ENCODE results near the gene DPP10. TPM values are rescaled to one million over a fixed set of nuclear protein-coding genes. Genes with fewer than 3 reads are reported as not detected.

DPP10 gene
- total RNA-seq, 1 experiment from 2014 or later, result not detected

DNA sequence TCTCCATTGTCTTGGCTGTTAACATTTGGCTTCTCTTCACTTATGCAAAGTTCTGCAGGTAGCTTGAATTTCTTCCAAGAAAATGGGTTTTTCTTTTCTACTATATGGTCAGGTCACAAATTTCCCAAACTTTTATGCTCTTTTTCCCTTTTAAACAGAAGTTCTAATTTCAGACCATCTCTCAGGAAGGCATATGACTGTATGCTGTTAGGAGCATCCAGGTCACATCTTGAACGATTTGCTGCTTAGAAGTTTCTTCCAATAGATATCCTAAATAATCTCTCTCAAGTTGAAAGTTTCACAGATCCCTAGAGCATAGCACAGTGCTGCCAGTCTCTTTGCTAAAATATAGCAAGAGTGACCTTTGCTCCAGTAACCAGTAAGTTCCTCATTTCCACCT, 932.5 kb downstream of the DPP10 start:
- ATAC-seq (no peak), DNase-seq (ENCODE audit: low read depth, low spot score) (no peak)
- POLR2A ChIA-PET, result no interaction called here
- Histone ChIP-seq H3K4me3 (ENCODE audit: low read depth in 2 of 2, low read length in 2 of 2) (no peak overlapping the region), H3K36me3 (ENCODE audit: control insufficient read depth, insufficient read depth, low read length) (no peaks in the 10 kb centered on the region), H3K4me1 (ENCODE audit: control insufficient read depth, insufficient read depth, low read length) (no peaks in the 10 kb centered on the region), H3K27ac (ENCODE audit: low read length) (no peak overlapping the region), H3K9me3 (ENCODE audit: control insufficient read depth, insufficient read depth, low read depth, low read length) (no peaks in the 10 kb centered on the region; the same call in 1 of the 2 replicates), H3K27me3 (ENCODE audit: control insufficient read depth, insufficient read depth, low read length) (no peaks in the 10 kb centered on the region)
- CTCF ChIA-PET, result no interaction called here
- TF ChIP-seq SIN3A (IDR thresholded peaks at IDR 0.05; ENCODE audit: borderline replicate concordance, insufficient read depth, low read depth, low read length) (no peak), TCF7L2 (IDR thresholded peaks at IDR 0.05; ENCODE audit: low read depth, low read length) (no peak), REST (IDR thresholded peaks at IDR 0.05; ENCODE audit: insufficient read depth in 1 of 2, low read depth in 2 of 2, low read length in 1 of 2) (no peak), POLR2AphosphoS5 (IDR thresholded peaks at IDR 0.05; ENCODE audit: low read depth, low read length) (no peak)
- TF ChIP-seq, protein P1, sequence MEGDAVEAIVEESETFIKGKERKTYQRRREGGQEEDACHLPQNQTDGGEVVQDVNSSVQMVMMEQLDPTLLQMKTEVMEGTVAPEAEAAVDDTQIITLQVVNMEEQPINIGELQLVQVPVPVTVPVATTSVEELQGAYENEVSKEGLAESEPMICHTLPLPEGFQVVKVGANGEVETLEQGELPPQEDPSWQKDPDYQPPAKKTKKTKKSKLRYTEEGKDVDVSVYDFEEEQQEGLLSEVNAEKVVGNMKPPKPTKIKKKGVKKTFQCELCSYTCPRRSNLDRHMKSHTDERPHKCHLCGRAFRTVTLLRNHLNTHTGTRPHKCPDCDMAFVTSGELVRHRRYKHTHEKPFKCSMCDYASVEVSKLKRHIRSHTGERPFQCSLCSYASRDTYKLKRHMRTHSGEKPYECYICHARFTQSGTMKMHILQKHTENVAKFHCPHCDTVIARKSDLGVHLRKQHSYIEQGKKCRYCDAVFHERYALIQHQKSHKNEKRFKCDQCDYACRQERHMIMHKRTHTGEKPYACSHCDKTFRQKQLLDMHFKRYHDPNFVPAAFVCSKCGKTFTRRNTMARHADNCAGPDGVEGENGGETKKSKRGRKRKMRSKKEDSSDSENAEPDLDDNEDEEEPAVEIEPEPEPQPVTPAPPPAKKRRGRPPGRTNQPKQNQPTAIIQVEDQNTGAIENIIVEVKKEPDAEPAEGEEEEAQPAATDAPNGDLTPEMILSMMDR (IDR thresholded peaks at IDR 0.05), result no peak
- BruUV-seq (replicated peaks), result no TSS peak
- in situ Hi-C loops (cut with HindIII; ENCODE audit: low pct_unique_long_range_greater_than_20kb, low sequenced_read_pairs), result no loop called here
- intact Hi-C loops (cut with micrococcal nuclease; ENCODE audit: unreplicated experiment), result no loop called here

DNA sequence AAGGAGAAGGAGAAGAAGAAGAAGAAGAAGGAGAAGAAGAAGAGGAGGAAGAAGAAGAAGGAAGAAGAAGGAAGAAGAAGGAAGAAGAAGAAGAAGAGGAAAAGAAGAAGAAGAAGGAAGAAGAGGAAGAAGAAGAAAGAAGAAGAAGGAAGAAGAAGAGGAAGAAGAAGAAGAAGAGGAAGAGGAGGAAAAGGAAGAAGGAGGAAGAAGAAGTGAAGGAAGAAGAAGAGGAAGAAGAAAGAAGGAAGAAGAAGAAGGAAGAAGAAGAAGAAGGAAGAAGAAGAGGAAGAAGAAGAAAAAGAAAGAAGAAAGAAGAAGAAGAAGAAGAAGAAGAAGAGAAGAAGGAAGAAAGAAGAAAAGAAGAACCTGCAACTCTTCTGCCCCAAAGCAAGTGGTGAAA, 942.0 kb downstream of the DPP10 start:
- CTCF ChIA-PET, result no interaction called here
- in situ Hi-C loops (cut with HindIII; ENCODE audit: low pct_unique_long_range_greater_than_20kb, low sequenced_read_pairs), result no loop called here
- H3K9me3 ChIP-seq (ENCODE audit: control insufficient read depth, insufficient read depth, low read depth, low read length), result no peaks in the 10 kb centered on the region

More for the DNA sequence above, 942.0 kb downstream of the DPP10 start:
- no peaks in the 10 kb centered on the region for H3K27me3 ChIP-seq (ENCODE audit: control insufficient read depth, insufficient read depth, low read length)
- no peak for DNase-seq (ENCODE audit: low read depth, low spot score)
- BruUV-seq (replicated peaks), result no TSS peak
- no peaks in the 10 kb centered on the region for H3K4me1 ChIP-seq (ENCODE audit: control insufficient read depth, insufficient read depth, low read length)
- no peak overlapping the region for H3K27ac ChIP-seq (ENCODE audit: low read length)
- no peak for ATAC-seq
- intact Hi-C loops (cut with micrococcal nuclease; ENCODE audit: unreplicated experiment), result no loop called here
- H3K36me3 ChIP-seq (ENCODE audit: control insufficient read depth, insufficient read depth, low read length), result no peaks in the 10 kb centered on the region
- H3K4me3 ChIP-seq (ENCODE audit: low read depth in 2 of 2, low read length in 2 of 2), result no peak overlapping the region
- POLR2A ChIA-PET, result no interaction called here
- TF ChIP-seq, protein P1 (IDR thresholded peaks at IDR 0.05), result no peak
- TF ChIP-seq POLR2AphosphoS5 (IDR thresholded peaks at IDR 0.05; ENCODE audit: low read depth, low read length) (no peak), REST (IDR thresholded peaks at IDR 0.05; ENCODE audit: insufficient read depth in 1 of 2, low read depth in 2 of 2, low read length in 1 of 2) (no peak), SIN3A (IDR thresholded peaks at IDR 0.05; ENCODE audit: borderline replicate concordance, insufficient read depth, low read depth, low read length) (no peak), TCF7L2 (IDR thresholded peaks at IDR 0.05; ENCODE audit: low read depth, low read length) (no peak)
